Esophagus (tissue), 2 donors: ENCODE data around the gene SLC24A3. TPM values are rescaled to one million over a fixed set of nuclear protein-coding genes. Genes with fewer than 3 reads are reported as not detected.

Experiments used
- H3K27ac ChIP-seq, 2 donors: one replicate each; pipeline ENCODE4 v1.5.1; 2013; ENCODE audit warnings: low read depth in 2 of 2, mild to moderate bottlenecking in 2 of 2, inconsistent platforms in 1 of 2, low read length in 1 of 2, moderate library complexity in 1 of 2
- H3K27me3 ChIP-seq, 2 donors: one replicate each; pipeline ENCODE4 v1.6.1; 2013; ENCODE audit warnings: low read length in 2 of 2, control low read depth in 1 of 2, mild to moderate bottlenecking in 1 of 2; ENCODE audit not compliant: insufficient read depth in 2 of 2, control insufficient read depth in 1 of 2
- H3K36me3 ChIP-seq, 2 donors: one replicate each; pipeline ENCODE4 v1.6.1; 2013; ENCODE audit warnings: low read length in 1 of 2; ENCODE audit not compliant: control insufficient read depth in 2 of 2, insufficient read depth in 2 of 2
- H3K4me1 ChIP-seq, 2 donors: one replicate each; pipeline ENCODE4 v1.6.1; 2013; ENCODE audit warnings: low read length in 1 of 2; ENCODE audit not compliant: control insufficient read depth in 2 of 2, insufficient read depth in 2 of 2
- H3K4me3 ChIP-seq, 2 donors: one replicate each; pipeline ENCODE4 v1.5.1; 2013; ENCODE audit warnings: low read length in 2 of 2, mild to moderate bottlenecking in 2 of 2, low read depth in 1 of 2, moderate library complexity in 1 of 2
- H3K9me3 ChIP-seq, 2 donors: one replicate each; pipeline ENCODE4 v1.6.1; 2013; ENCODE audit warnings: mild to moderate bottlenecking in 2 of 2, low read depth in 1 of 2, low read length in 1 of 2, moderate library complexity in 1 of 2; ENCODE audit not compliant: control insufficient read depth in 2 of 2, insufficient read depth in 1 of 2
- WGBS, 2 donors: extraction: QIAGEN DNeasy Blood & Tissue Kit; methylation state at CpG; one replicate each; pipeline ENCODE4 v1.1.7; 2013; 5-methylcytosine and 5-hydroxymethylcytosine counted together
- polyA plus RNA-seq, 2 donors: library from polyadenylated mRNA; stranded (reverse); fragments of 200-250 nt; gene quantifications; one replicate each; pipeline ENCODE4 v1.2.3, GENCODE V29; 2013
- donor health status: healthy with polysubstance abuse.
- donor health status: Bipolar disorder and iron deficiency.

The SLC24A3 gene
- polyA plus RNA-seq, 2 donors: 6.5 to 7.3 TPM

DNA sequence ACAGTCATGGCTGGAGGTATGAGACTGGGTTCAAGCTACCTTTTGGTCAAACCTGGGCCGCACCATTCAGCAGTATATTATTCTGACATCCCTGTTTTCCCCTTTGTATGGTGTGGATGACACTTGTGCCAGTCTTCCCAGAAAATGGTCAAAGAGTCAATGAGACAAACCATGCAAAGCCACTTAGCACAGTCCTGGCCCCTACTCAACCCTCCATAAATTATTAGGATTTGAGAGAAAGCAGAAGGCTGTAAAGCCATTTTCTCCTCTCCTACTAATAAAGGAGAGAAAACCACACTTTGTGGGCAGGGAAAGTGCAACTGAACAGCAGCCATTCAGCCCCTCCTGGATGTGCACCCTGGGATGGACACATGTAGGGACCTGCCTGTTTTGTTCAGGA, 236.2 kb downstream of the SLC24A3 start:
- no peak overlapping the region for H3K4me3 ChIP-seq
- WGBS, 2 donors: 91 to 96% methylated on average over 1 of the region's 1 CpG
- H3K27ac ChIP-seq: no peak overlapping the region

GRCh38 chr20:19449051-19449450, 236.6 kb downstream of the SLC24A3 start:
- peaks cover 0 to 2% of the 10 kb centered on the region in 2 donors for H3K9me3 ChIP-seq
- 36 to 62% methylated on average over 8 of the region's 8 CpGs for WGBS, 2 donors
- no peaks in the 10 kb centered on the region for H3K36me3 ChIP-seq
- H3K27ac ChIP-seq: no peak overlapping the region
- H3K4me3 ChIP-seq: no peak overlapping the region
- H3K27me3 ChIP-seq: no peaks in the 10 kb centered on the region
- no peaks in the 10 kb centered on the region for H3K4me1 ChIP-seq

More for the DNA sequence above, 236.2 kb downstream of the SLC24A3 start:
- no peaks in the 10 kb centered on the region for H3K27me3 ChIP-seq
- peaks cover 0 to 2% of the 10 kb centered on the region in 2 donors for H3K9me3 ChIP-seq
- no peaks in the 10 kb centered on the region for H3K4me1 ChIP-seq
- H3K36me3 ChIP-seq: no peaks in the 10 kb centered on the region

- 80 to 85% methylated on average over 8 of the region's 8 CpGs for WGBS, 2 donors
- peaks cover 0 to 2% of the 10 kb centered on the region in 2 donors for H3K9me3 ChIP-seq
- H3K27ac ChIP-seq: no peak overlapping the region
- no peaks in the 10 kb centered on the region for H3K36me3 ChIP-seq
- H3K4me3 ChIP-seq: no peak overlapping the region
- H3K27me3 ChIP-seq: no peaks in the 10 kb centered on the region
- H3K4me1 ChIP-seq: no peaks in the 10 kb centered on the region
Measured at GRCh38 chr20:19451231-19451922, 238.9 kb downstream of the SLC24A3 start.

DNA sequence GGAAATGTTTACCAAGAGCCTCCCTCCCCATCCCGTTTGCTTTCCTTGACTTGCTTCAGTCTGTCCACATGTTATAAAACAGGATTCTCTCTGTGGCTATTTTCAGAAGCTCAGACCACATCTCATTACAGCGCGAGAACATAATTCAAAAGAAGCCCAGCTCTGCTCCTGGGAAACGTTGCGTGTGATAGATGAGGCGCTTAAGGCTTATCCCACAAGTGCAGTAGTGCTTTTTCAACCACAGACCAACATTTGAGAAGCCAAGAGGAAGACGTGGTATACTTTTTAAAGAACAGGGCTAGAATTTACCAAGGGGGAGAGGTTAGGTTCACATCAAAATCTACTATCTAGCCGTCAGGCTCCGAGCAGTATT, 239.5 kb downstream of the SLC24A3 start:
- no peaks in the 10 kb centered on the region for H3K4me1 ChIP-seq
- no peak overlapping the region for H3K27ac ChIP-seq
- peaks cover 0 to 2% of the 10 kb centered on the region in 2 donors for H3K9me3 ChIP-seq
- H3K27me3 ChIP-seq: no peaks in the 10 kb centered on the region
- no peak overlapping the region for H3K4me3 ChIP-seq
- H3K36me3 ChIP-seq: no peaks in the 10 kb centered on the region
- 62 to 66% methylated on average over 9 of the region's 9 CpGs for WGBS, 2 donors

DNA sequence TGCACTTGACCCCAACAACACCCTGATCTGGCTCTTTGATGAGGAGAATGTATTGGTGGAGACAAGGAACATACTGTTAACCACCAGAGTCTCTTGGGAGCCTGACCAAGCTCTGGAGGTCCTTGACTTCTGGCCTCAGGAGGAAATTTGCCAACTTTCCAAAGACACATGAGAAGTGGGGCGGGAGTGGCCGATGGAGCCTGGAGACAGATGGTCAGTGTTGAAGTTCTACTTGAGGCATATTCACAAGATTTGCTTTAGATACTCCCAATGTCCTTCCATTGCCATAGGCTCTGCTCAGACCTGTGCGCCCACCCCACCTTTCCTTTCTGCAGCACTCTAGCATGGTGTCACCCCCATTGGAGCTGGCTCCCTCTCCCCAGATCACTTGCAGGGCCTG, 241.0 kb downstream of the SLC24A3 start:
- no peaks in the 10 kb centered on the region for H3K4me1 ChIP-seq
- 93 to 100% methylated on average over 3 of the region's 3 CpGs for WGBS, 2 donors
- H3K27ac ChIP-seq: no peak overlapping the region
- no peaks in the 10 kb centered on the region for H3K27me3 ChIP-seq
- no peaks in the 10 kb centered on the region for H3K36me3 ChIP-seq
- H3K9me3 ChIP-seq: peaks cover 0 to 2% of the 10 kb centered on the region in 2 donors
- H3K4me3 ChIP-seq: no peak overlapping the region

GRCh38 chr20:19453862-19454261, 241.4 kb downstream of the SLC24A3 start:
- H3K36me3 ChIP-seq: no peaks in the 10 kb centered on the region
- H3K27me3 ChIP-seq: no peaks in the 10 kb centered on the region
- peaks cover 0 to 2% of the 10 kb centered on the region in 2 donors for H3K9me3 ChIP-seq
- no peak overlapping the region for H3K4me3 ChIP-seq
- no peak overlapping the region for H3K27ac ChIP-seq
- H3K4me1 ChIP-seq: no peaks in the 10 kb centered on the region
- 74 to 77% methylated on average over 6 of the region's 6 CpGs for WGBS, 2 donors

DNA sequence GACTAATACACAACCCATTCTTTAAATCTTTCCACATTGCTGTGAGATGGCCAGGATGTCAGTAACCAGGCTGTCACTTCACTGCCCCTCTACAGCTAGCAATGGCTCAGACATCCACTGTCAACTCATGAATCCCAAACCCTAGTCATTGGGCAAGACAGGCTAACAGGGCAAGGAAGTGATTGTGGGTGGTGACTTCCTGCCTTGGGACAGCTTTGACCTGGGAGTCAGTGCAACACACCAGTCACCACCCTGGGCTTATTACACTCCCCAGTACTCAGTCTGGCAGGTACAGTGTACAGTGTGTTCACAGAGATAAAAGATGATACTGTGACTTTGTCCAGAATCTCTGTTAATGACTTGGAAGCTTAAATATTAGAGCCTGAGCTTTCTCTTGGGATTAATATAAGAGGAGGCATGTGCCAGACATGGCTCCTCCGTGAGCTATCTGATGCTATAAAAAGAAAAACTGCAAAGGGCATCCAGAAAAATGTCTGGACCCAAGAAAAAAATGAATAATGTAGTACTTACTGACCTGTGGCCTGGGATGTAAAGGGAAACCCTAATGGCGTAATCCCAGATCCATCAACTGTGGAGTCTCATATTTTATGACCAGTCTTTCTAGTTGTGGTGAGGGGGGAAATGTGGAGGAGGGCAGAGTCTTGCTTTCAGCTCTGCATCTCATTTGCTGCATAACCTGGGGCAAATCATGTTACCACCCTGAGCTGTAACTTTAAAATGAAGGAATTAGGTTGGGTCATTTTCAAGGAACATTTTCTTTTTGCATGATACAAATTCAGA, 244.4 kb downstream of the SLC24A3 start:
- Histone ChIP-seq H3K27me3 (no peaks in the 10 kb centered on the region), H3K4me3 (no peak overlapping the region), H3K36me3 (no peaks in the 10 kb centered on the region), H3K27ac (no peak overlapping the region), H3K4me1 (no peaks in the 10 kb centered on the region), H3K9me3 (peaks cover 0 to 2% of the 10 kb centered on the region in 2 donors)
- WGBS, 2 donors: 73 to 75% methylated on average over 2 of the region's 2 CpGs

DNA sequence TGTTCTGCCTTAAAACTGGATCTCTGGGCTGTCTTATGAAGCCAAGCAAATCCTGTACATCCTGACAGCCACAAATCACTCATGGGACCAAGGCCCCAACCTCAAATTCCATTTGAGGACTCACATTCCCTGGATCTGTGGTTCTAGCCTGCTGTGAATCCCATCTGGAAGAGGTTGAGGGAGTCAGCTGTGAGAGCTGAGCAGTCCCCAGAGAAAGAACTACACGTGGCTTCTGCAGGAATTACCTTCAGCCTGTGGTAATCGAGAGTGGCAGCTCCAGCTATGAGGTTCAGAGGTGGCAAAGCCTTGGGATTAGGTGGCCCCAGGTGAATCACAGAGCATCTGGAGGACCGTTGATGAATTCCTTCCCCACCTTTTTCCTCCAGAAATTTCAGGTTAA, 245.2 kb downstream of the SLC24A3 start:
- Histone ChIP-seq H3K27ac (no peak overlapping the region), H3K27me3 (no peaks in the 10 kb centered on the region), H3K36me3 (no peaks in the 10 kb centered on the region), H3K9me3 (peaks cover 0 to 2% of the 10 kb centered on the region in 2 donors), H3K4me3 (no peak overlapping the region), H3K4me1 (no peaks in the 10 kb centered on the region)
- WGBS, 2 donors: 60 to 63% methylated on average over 3 of the region's 3 CpGs

DNA sequence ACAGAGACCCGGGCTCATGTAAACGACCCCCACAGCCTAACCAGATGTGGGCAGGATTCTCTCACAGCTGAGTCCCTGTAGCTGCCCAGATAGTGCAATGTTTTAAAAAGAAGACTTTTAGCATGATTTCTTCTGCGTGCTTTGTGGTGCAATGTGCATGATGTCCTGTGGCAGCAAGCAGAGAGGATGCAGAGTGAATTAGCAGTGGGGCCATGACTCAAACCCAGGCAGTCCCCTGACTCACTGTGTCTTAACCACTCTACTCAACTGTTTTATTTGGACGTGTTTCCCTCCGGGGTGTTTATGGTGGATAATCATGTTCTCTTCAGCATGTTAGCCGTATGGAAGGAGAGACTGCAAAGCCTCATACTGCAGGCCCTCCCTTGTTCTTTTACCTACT, 247.9 kb downstream of the SLC24A3 start:
- no peaks in the 10 kb centered on the region for H3K9me3 ChIP-seq
- no peaks in the 10 kb centered on the region for H3K36me3 ChIP-seq
- H3K27ac ChIP-seq: no peak overlapping the region
- H3K27me3 ChIP-seq: no peaks in the 10 kb centered on the region
- H3K4me3 ChIP-seq: no peak overlapping the region
- WGBS, 2 donors: 74 to 78% methylated on average over 6 of the region's 6 CpGs
- H3K4me1 ChIP-seq: no peaks in the 10 kb centered on the region
